Natural killer cell treated with Interleukin-12 subunit alpha and Interleukin-12 subunit beta and Interleukin-15 and Interleukin-18, amount 100 ng/mL, for 72 hours (primary cell): ENCODE data around the gene PRDM11. TPM values are rescaled to one million over a fixed set of nuclear protein-coding genes. Genes with fewer than 3 reads are reported as not detected.

ENCODE experiments used
- ATAC-seq, 2 donors: fragments of 150-1000 bp; cut with Tn5 transposase in 1 of 2; sonication (Bioruptor Pico), chemical (Tn5 transposase) in 1 of 2; 2 replicates each; pipeline ENCODE4 v1.10.0; 2021
- DNase-seq: peaks from one replicate; pipeline ENCODE4 v3.0.0; 2022; ENCODE audit warnings: low spot score
- H3K27ac Mint-ChIP-seq, 2 donors: 1 replicate in 1 of 2; 2 replicates in 1 of 2; pipeline ENCODE4 v1.8.0; 2022; ENCODE audit warnings: mixed read lengths in 2 of 2, mild to moderate bottlenecking in 1 of 2, moderate library complexity in 1 of 2
- H3K27me3 Mint-ChIP-seq, 2 donors: 1 replicate in 1 of 2; 2 replicates in 1 of 2; pipeline ENCODE4 v1.8.0; 2022; ENCODE audit warnings: mixed read lengths in 2 of 2
- H3K36me3 Mint-ChIP-seq: one replicate; pipeline ENCODE4 v1.8.0; 2022; ENCODE audit warnings: mixed read lengths
- H3K4me1 Mint-ChIP-seq, 2 donors: 1 replicate in 1 of 2; 2 replicates in 1 of 2; pipeline ENCODE4 v1.8.0; 2022; ENCODE audit warnings: low read depth in 2 of 2, mixed read lengths in 2 of 2, mild to moderate bottlenecking in 1 of 2
- H3K4me3 Mint-ChIP-seq: one replicate; pipeline ENCODE4 v1.8.0; 2022; ENCODE audit warnings: mixed read lengths
- H3K9me3 Mint-ChIP-seq: 2 replicates; pipeline ENCODE4 v1.8.0; 2022; ENCODE audit warnings: mixed read lengths
- total RNA-seq, 2 donors: library from RNA; stranded (reverse); gene quantifications; one replicate each; pipeline ENCODE4 v1.2.3, GENCODE V29; 2022

PRDM11 gene
- total RNA-seq, 2 donors from 2014 or later = 3.5 to 6.6 TPM

- H3K36me3 Mint-ChIP-seq = no peaks in the 10 kb centered on the region
- no peaks in the 10 kb centered on the region for H3K9me3 Mint-ChIP-seq
- no peak for DNase-seq
- peaks cover 15 to 33% of the 10 kb centered on the region in 2 donors for H3K4me1 Mint-ChIP-seq
- no peak overlapping the region for H3K4me3 Mint-ChIP-seq
- no peak overlapping the region for H3K27ac Mint-ChIP-seq
- no peak for ATAC-seq
- H3K27me3 Mint-ChIP-seq = no peaks in the 10 kb centered on the region
Measured at GRCh38 chr11:45166604-45166897, 20.1 kb downstream of the PRDM11 start.

GRCh38 chr11:45167283-45167682, 20.8 kb downstream of the PRDM11 start:
- DNase-seq = no peak
- no peaks in the 10 kb centered on the region for H3K27me3 Mint-ChIP-seq
- H3K27ac Mint-ChIP-seq = no peak overlapping the region
- H3K36me3 Mint-ChIP-seq = no peaks in the 10 kb centered on the region
- H3K9me3 Mint-ChIP-seq = no peaks in the 10 kb centered on the region
- H3K4me3 Mint-ChIP-seq = no peak overlapping the region
- no peak for ATAC-seq
- H3K4me1 Mint-ChIP-seq = peaks cover 15 to 33% of the 10 kb centered on the region in 2 donors

- peaks cover 15 to 24% of the 10 kb centered on the region in 2 donors for H3K4me1 Mint-ChIP-seq
- no peaks in the 10 kb centered on the region for H3K9me3 Mint-ChIP-seq
- H3K27ac Mint-ChIP-seq = no peak overlapping the region
- no peaks in the 10 kb centered on the region for H3K27me3 Mint-ChIP-seq
- H3K4me3 Mint-ChIP-seq = no peak overlapping the region
- no peaks in the 10 kb centered on the region for H3K36me3 Mint-ChIP-seq
- DNase-seq = no peak
- ATAC-seq = no peak
Measured at GRCh38 chr11:45168366-45169130, 22.1 kb downstream of the PRDM11 start.

- Mint-ChIP-seq H3K36me3 (no peaks in the 10 kb centered on the region), H3K4me1 (peaks cover 15 to 21% of the 10 kb centered on the region in 2 donors), H3K27ac (no peak overlapping the region), H3K27me3 (no peaks in the 10 kb centered on the region), H3K9me3 (no peaks in the 10 kb centered on the region), H3K4me3 (no peak overlapping the region)
- no peak for DNase-seq
- ATAC-seq = peak in 1 of 2 donors; percentile 48
Measured at GRCh38 chr11:45169310-45170072, 23.1 kb downstream of the PRDM11 start.

- H3K27ac Mint-ChIP-seq = no peak overlapping the region
- no peaks in the 10 kb centered on the region for H3K9me3 Mint-ChIP-seq
- peaks cover 15 to 21% of the 10 kb centered on the region in 2 donors for H3K4me1 Mint-ChIP-seq
- no peak for DNase-seq
- no peak for ATAC-seq
- no peaks in the 10 kb centered on the region for H3K36me3 Mint-ChIP-seq
- no peak overlapping the region for H3K4me3 Mint-ChIP-seq
- no peaks in the 10 kb centered on the region for H3K27me3 Mint-ChIP-seq
Measured at GRCh38 chr11:45170484-45170883, 24.0 kb downstream of the PRDM11 start.

DNA sequence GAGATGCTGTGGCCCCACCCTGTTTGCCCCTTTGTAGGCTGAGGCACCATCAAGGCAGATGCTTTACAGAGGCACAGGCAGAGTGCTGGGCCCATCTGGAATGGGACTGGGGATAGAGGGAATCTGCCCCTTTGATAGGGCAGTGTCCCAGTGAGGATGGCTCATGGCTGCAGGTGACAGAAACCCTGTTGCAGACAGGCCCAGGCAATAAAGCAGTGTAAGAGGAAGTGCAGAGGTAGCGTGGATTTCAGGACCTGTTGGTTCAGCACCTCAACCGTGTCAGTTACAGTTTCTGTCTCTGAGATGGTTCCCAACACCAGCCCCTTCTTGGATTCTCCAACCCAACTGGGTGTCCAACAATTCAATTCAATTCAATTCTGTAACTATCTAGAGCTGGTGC, 25.1 kb downstream of the PRDM11 start:
- DNase-seq = no peak
- Mint-ChIP-seq H3K27me3 (no peaks in the 10 kb centered on the region), H3K4me3 (no peak overlapping the region), H3K27ac (no peak overlapping the region), H3K4me1 (peaks cover 15 to 21% of the 10 kb centered on the region in 2 donors), H3K9me3 (no peaks in the 10 kb centered on the region), H3K36me3 (no peaks in the 10 kb centered on the region)
- ATAC-seq = no peak

GRCh38 chr11:45173064-45173463, 26.6 kb downstream of the PRDM11 start:
- ATAC-seq (no peak), DNase-seq (no peak)
- Mint-ChIP-seq H3K27ac (no peak overlapping the region), H3K36me3 (no peaks in the 10 kb centered on the region), H3K4me1 (peaks cover 12 to 17% of the 10 kb centered on the region in 2 donors), H3K9me3 (no peaks in the 10 kb centered on the region), H3K4me3 (no peak overlapping the region), H3K27me3 (no peaks in the 10 kb centered on the region)

DNA sequence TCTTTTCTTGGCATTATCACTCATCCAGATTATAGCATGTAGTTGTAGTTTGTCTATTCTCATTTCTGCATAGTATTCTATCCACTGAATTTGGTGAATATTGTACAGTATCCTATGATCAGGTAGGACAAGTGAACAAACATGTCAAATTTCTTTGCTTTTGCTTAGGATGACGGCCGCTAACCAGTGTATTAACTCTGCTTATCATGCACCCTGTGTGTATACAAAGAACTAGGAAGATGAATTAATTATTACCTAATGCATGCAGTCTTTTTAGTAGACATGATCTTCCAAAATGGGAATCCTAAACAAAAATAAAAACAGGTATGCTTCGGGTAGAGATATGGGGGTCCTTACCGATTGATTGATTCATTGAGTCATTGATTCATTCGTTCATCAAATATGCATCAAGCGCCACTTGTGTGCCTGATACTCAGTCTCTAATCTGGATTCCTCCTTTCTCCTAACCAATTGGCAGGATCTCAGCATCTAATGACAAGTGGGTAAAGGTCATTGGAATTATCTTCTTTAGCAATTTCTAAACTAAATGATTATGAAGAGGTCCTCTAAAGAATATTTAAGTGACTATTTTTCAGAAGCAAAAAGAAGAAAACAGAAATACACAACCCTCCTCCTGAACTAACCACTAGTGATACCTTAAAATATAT, 27.9 kb downstream of the PRDM11 start:
- Mint-ChIP-seq H3K9me3 (no peaks in the 10 kb centered on the region), H3K27me3 (peaks cover 0 to 2% of the 10 kb centered on the region in 2 donors), H3K36me3 (no peaks in the 10 kb centered on the region), H3K4me1 (peaks cover 12 to 14% of the 10 kb centered on the region in 2 donors), H3K27ac (no peak overlapping the region), H3K4me3 (no peak overlapping the region)
- ATAC-seq (no peak), DNase-seq (no peak)

DNA sequence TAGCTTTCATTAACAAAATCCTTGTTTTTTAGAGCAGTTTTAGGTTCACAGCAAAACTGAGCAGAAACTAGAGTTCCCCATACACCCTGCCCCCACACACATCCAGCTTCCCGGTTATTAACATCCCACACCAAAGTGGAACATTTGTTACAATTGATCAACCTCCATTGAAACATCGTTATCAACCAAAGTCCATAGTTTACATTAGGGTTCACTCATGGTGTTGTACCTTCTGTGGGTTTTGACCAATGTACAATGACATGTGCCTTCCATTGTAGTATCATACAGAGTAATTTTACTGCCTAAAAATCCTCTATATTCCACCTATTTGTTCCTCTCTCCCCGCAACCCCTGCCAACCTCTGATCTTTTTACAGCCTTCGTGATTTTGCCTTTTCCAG, 28.5 kb downstream of the PRDM11 start:
- Mint-ChIP-seq H3K27ac (no peak overlapping the region), H3K4me1 (peaks cover 6 to 12% of the 10 kb centered on the region in 2 donors), H3K36me3 (no peaks in the 10 kb centered on the region), H3K27me3 (peaks cover 0 to 2% of the 10 kb centered on the region in 2 donors), H3K9me3 (no peaks in the 10 kb centered on the region), H3K4me3 (no peak overlapping the region)
- ATAC-seq (no peak), DNase-seq (no peak)

DNA sequence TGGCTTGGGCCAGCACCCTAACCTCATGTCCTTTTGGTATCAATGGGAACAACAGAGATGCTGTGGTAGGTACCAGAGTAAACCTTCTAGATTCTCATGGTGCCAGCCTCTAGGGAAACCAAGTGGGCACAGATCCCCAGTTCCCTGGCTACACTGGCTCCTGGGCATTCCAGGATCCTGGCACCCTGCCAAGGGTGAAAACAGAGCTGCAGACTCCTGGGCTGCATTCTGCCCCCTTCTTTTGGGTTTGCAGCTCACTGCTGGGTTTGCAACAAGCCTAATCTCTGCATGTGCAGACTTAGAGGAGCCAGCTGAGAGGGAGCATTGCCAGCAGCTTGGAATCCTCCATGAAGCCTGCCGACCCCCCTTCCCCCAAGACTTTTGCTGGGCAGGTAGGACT, 30.6 kb downstream of the PRDM11 start:
- DNase-seq (no peak), ATAC-seq (no peak)
- no peaks in the 10 kb centered on the region for H3K9me3 Mint-ChIP-seq
- no peak overlapping the region for H3K27ac Mint-ChIP-seq
- no peak overlapping the region for H3K4me3 Mint-ChIP-seq
- H3K4me1 Mint-ChIP-seq = peaks cover 0 to 3% of the 10 kb centered on the region in 2 donors
- H3K36me3 Mint-ChIP-seq = no peaks in the 10 kb centered on the region
- H3K27me3 Mint-ChIP-seq = peaks cover 0 to 2% of the 10 kb centered on the region in 2 donors

GRCh38 chr11:45178223-45178622, 31.8 kb downstream of the PRDM11 start:
- no peak for DNase-seq
- H3K4me1 Mint-ChIP-seq = peaks cover 0 to 5% of the 10 kb centered on the region in 2 donors
- no peak for ATAC-seq
- no peaks in the 10 kb centered on the region for H3K9me3 Mint-ChIP-seq
- peak overlapping the region; percentile 13 for H3K4me3 Mint-ChIP-seq
- no peak overlapping the region for H3K27ac Mint-ChIP-seq
- peaks cover 0 to 2% of the 10 kb centered on the region in 2 donors for H3K27me3 Mint-ChIP-seq
- no peaks in the 10 kb centered on the region for H3K36me3 Mint-ChIP-seq

- Mint-ChIP-seq H3K4me1 (peaks cover 0 to 5% of the 10 kb centered on the region in 2 donors), H3K9me3 (no peaks in the 10 kb centered on the region), H3K36me3 (no peaks in the 10 kb centered on the region), H3K4me3 (peak overlapping the region; percentile 13), H3K27me3 (peaks cover 0 to 2% of the 10 kb centered on the region in 2 donors), H3K27ac (no peak overlapping the region)
- ATAC-seq (no peak), DNase-seq (no peak)
Measured at GRCh38 chr11:45178890-45179671, 32.6 kb downstream of the PRDM11 start.

DNA sequence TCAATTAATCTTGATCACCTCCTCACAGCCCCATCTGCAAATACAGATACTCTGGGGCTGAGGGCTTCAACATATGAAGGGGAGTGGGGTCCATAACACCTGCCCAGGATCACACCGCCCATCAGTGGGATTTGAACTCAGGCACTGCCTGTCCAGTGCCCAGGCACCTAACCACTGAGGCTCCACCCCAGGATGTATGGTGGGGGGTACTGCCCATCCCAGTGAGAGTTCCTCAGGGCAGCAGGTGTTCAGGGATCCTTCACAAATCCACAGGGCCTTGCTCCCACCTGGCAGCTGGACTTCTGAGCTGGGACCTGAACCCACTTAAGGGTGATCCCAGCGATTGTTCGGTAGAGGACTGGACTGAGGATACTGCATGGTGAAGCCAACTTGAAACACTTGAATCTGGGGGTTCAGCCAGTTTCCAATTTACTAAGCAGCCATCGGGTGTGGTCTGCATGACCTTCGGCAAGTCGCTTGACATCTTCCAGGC, 33.3 kb downstream of the PRDM11 start:
- Mint-ChIP-seq H3K4me1 (peaks cover 0 to 5% of the 10 kb centered on the region in 2 donors), H3K27ac (no peak overlapping the region), H3K27me3 (peaks cover 0 to 2% of the 10 kb centered on the region in 2 donors), H3K4me3 (peak overlapping the region; percentile 66), H3K36me3 (no peaks in the 10 kb centered on the region), H3K9me3 (no peaks in the 10 kb centered on the region)
- DNase-seq = no peak
- no peak for ATAC-seq
